ENCODE results near the gene HCFC2. TPM values are rescaled to one million over a fixed set of nuclear protein-coding genes. Genes with fewer than 3 reads are reported as not detected.

The HCFC2 gene
- total RNA-seq, 2 donors from 2014 or later: 7.6 to 11.1 TPM

GRCh38 chr12:104137001-104137901 is 72.9 kb downstream of the HCFC2 start:
- H3K4me3 ChIP-seq: peak overlapping the region; percentile 75
- H3K27me3 ChIP-seq: no peaks in the 10 kb centered on the region
- no peaks in the 10 kb centered on the region for H3K4me1 ChIP-seq
- no peaks in the 10 kb centered on the region for H3K36me3 ChIP-seq
- peak overlapping the region; percentile 77 for H3K27ac ChIP-seq
- peak overlapping the region; percentile 78 to 82 for H3K9ac ChIP-seq (ENCODE audit: low read depth in 2 of 2, low read length in 2 of 2)
- TF ChIP-seq CTCF (IDR thresholded peaks at IDR 0.05): no peak
- DNase-seq: peak; percentile 41
- intact Hi-C loops (cut with DNase I): no loop called here
- no peaks in the 10 kb centered on the region for H3K9me3 ChIP-seq

- Histone ChIP-seq H3K9ac (ENCODE audit: low read depth in 2 of 2, low read length in 2 of 2) (peak within 1 kb of the TSS; percentile 78 to 82), H3K4me3 (peak within 1 kb of the TSS; percentile 75), H3K27me3 (no peaks in the 10 kb centered on the region), H3K27ac (peak within 1 kb of the TSS; percentile 77), H3K36me3 (no peaks in the 10 kb centered on the region), H3K9me3 (no peaks in the 10 kb centered on the region), H3K4me1 (no peaks in the 10 kb centered on the region)
- intact Hi-C loops (cut with DNase I): no loop called here
- DNase-seq: peak; percentile 94
- TF ChIP-seq CTCF (IDR thresholded peaks at IDR 0.05): no peak
Measured at GRCh38 chr12:104137902-104138796, 73.8 kb downstream of the HCFC2 start, which contains the start of gene NFYB. Gene NFYB, minus strand, starts transcription at chr12:104138210. Its CDS starts 2,757 bp downstream, at chr12:104135453.

GRCh38 chr12:104138797-104139152 is 74.4 kb downstream of the HCFC2 start:
- H3K4me1 ChIP-seq: no peaks in the 10 kb centered on the region
- peak overlapping the region; percentile 66 for H3K27ac ChIP-seq
- no peaks in the 10 kb centered on the region for H3K9me3 ChIP-seq
- DNase-seq: no peak
- H3K27me3 ChIP-seq: no peaks in the 10 kb centered on the region
- TF ChIP-seq CTCF (IDR thresholded peaks at IDR 0.05): no peak
- H3K4me3 ChIP-seq: peak overlapping the region; percentile 31
- peak overlapping the region; percentile 43 to 66 for H3K9ac ChIP-seq (ENCODE audit: low read depth in 2 of 2, low read length in 2 of 2)
- no peaks in the 10 kb centered on the region for H3K36me3 ChIP-seq
- intact Hi-C loops (cut with DNase I): no loop called here

- no peak for TF ChIP-seq CTCF (IDR thresholded peaks at IDR 0.05)
- intact Hi-C loops (cut with DNase I): no loop called here
- no peaks in the 10 kb centered on the region for H3K27me3 ChIP-seq
- no peaks in the 10 kb centered on the region for H3K4me1 ChIP-seq
- H3K4me3 ChIP-seq: no peak overlapping the region
- H3K9ac ChIP-seq (ENCODE audit: low read depth in 2 of 2, low read length in 2 of 2): no peak overlapping the region
- no peak for DNase-seq
- no peaks in the 10 kb centered on the region for H3K9me3 ChIP-seq
- H3K36me3 ChIP-seq: no peaks in the 10 kb centered on the region
- no peak overlapping the region for H3K27ac ChIP-seq
Measured at GRCh38 chr12:104142543-104142942, 78.2 kb downstream of the HCFC2 start.

GRCh38 chr12:104143002-104143401 is 78.7 kb downstream of the HCFC2 start:
- no peak overlapping the region for H3K4me3 ChIP-seq
- no peak overlapping the region for H3K9ac ChIP-seq (ENCODE audit: low read depth in 2 of 2, low read length in 2 of 2)
- H3K36me3 ChIP-seq: no peaks in the 10 kb centered on the region
- H3K9me3 ChIP-seq: no peaks in the 10 kb centered on the region
- intact Hi-C loops (cut with DNase I): no loop called here
- H3K4me1 ChIP-seq: no peaks in the 10 kb centered on the region
- H3K27me3 ChIP-seq: no peaks in the 10 kb centered on the region
- TF ChIP-seq CTCF (IDR thresholded peaks at IDR 0.05): no peak
- DNase-seq: no peak
- H3K27ac ChIP-seq: no peak overlapping the region

All from colonic mucosa (tissue), 4 donors.